Middle frontal gyrus (tissue), 1 donor: Measurements from ENCODE around the gene OR6C68.
"Not testable (repeated sequence)": the region's sequence is repeated elsewhere in the genome, so short reads cannot be mapped to it uniquely, and the experiment has no call there.

Experiments used
- DNase-seq: peaks from one replicate; pipeline ENCODE4 v3.0.0-alpha.2; 2015; ENCODE audit warnings: low spot score; ENCODE audit errors: extremely low spot score

The OR6C68 gene

GRCh38 chr12:55492078-55492477 is at the start of gene OR6C68:
Gene OR6C68 (plus strand): TSS chr12:55492378. CDS start chr12:55492378, 0 bp downstream.
- DNase-seq, result no peak

- DNase-seq, result no peak
These were observed 48.4 kb upstream of the OR6C68 start, which contains the start of gene OR6C2 for GRCh38 chr12:55443776-55444175. Gene OR6C2 (plus strand): TSS chr12:55444076. CDS start chr12:55452214, 8,138 bp downstream.

- no peak for DNase-seq
These were observed 46.8 kb upstream of the OR6C68 start for GRCh38 chr12:55445357-55445756.

DNA sequence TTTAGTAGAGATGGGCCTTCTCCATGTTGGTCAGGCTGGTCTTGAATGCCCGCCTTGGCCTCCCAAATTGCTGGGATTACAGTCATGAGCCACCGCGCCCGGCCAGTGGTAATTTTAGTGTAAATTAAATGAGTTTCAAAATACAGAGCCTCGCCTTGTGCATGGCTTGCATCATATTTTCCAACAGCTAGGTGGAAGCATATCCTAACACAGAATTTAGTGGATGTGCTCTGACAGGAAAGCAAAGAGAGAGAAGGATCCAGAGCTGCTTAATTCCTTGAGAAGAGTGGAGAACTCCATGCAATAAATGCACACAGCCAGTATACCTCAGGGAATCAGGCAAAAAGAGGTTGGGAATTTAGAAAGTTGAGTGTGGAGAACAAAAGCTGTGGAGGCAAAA is 45.9 kb upstream of the OR6C68 start:
- no peak for DNase-seq

- no peak for DNase-seq
These were observed 43.4 kb upstream of the OR6C68 start for GRCh38 chr12:55448825-55449224.

GRCh38 chr12:55464926-55465325 is 27.3 kb upstream of the OR6C68 start:
- not testable (repeated sequence) for DNase-seq

DNA sequence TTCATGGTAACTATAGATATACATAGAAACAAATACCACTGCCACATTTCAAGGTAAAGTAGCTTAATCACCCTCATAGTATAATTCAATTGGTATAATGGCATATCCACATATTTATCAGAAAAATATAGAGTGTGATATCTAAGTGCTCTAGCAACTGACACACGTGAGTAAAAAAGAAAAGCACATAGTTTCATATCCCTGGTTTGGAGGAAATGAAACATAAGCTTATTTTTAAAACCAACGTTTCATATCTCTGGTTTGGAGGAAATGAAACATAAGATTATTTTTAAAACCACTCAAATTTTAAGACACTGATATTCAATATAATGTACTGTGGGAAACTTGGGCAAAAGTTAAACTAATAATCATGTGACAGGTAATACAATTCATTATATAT is 24.3 kb upstream of the OR6C68 start:
- no peak for DNase-seq

GRCh38 chr12:55469291-55469690 is 22.9 kb upstream of the OR6C68 start:
- no peak for DNase-seq

DNA sequence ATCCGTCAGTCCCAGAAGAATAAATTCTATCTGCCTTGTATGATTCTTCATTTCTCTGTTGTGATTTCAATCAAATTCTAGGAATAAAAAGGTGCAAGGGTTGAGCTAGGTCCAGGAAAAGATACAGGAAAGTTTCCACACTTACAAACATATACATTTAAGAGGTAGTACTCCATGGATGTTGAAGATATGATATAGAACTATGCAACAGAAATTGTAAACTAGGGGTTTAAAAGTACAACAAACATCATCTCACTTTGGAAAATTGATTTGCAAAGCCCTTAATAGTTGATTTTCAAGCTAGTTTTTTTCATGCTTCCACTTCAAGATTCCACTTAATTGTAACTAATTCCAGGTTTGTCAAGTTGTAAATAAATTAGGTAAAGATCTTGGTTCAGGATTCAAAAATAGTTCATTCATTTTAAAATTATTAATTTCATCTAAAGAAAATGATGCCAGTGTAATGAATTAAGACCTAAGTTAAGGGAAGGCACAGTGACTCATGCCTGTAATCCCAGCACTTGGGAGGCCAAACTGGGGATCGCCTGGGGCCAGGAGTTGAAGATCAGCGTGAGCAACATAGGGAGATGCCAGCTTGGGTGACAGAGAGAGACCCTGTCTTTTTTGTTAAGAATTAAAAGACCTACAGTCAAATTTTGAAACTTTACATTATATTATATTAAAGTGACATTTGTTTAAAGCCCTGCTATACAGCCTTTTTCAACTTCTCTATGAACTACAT is 21.9 kb upstream of the OR6C68 start, which contains the start of gene OR6C70:
Gene OR6C70, minus strand, starts transcription at position 51 of the 742 bp plus-strand sequence. Its CDS starts 0 bp downstream, at position 51.
- no peak for DNase-seq

GRCh38 chr12:55472264-55472663 is 19.9 kb upstream of the OR6C68 start:
- no peak for DNase-seq

DNA sequence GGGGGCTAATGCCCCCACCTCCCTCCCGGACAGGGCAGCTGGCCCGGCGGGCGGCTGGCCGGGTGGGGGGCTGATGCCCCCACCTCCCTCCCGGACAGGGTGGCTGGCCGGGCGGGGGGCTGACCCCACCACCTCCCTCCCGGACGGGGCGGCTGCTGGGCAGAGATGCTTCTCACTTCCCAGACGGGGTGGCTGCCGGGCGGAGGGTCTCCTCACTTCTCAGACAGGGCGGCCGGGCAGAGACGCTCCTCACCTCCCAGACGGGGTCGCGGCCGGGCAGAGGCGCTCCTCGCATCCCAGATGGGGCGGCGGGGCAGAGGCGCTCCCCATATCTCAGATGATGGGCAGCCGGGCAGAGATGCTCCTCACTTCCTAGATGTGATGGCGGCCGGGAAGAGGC is 13.0 kb upstream of the OR6C68 start:
- not testable (repeated sequence) for DNase-seq

DNA sequence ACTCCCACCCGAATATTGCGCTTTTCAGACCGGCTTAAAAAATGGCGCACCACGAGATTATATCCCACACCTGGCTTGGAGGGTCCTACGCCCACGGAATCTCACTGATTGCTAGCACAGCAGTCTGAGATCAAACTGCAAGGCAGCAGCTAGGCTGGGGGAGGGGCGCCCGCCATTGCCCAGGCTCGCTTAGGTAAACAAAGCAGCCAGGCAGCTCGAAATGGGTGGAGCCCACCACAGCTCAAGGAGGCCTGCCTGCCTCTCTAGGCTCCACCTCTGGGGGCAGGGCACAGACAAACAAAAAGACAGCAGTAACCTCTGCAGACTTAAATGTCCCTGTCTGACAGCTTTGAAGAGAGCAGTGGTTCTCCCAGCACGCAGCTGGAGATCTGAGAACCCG is 7.9 kb upstream of the OR6C68 start:
- DNase-seq, result not testable (repeated sequence)

DNA sequence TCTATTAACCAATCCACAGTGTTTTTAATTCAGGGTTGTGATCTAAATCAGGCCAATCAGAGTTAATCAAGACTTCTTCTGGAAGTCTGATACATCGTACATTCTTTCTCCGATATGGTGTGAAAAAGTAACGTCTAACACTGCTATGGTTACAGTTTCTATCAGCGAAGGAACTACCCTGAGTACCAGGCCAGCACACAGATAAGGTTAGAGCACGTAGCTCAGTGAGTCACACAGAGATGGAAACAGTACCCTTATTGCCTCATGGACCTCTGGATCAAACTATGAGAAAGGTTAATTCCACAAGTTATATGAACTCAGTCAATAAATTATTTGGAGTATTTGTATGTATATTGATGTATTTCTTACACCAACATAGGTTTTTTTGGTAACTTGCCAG is 3.3 kb downstream of the OR6C68 start:
- no peak for DNase-seq

GRCh38 chr12:55499231-55499630 is 7.1 kb downstream of the OR6C68 start:
- no peak for DNase-seq

- DNase-seq, result no peak
These were observed 7.7 kb downstream of the OR6C68 start for GRCh38 chr12:55499810-55500252.

GRCh38 chr12:55501601-55502000 is 9.4 kb downstream of the OR6C68 start:
- no peak for DNase-seq

DNA sequence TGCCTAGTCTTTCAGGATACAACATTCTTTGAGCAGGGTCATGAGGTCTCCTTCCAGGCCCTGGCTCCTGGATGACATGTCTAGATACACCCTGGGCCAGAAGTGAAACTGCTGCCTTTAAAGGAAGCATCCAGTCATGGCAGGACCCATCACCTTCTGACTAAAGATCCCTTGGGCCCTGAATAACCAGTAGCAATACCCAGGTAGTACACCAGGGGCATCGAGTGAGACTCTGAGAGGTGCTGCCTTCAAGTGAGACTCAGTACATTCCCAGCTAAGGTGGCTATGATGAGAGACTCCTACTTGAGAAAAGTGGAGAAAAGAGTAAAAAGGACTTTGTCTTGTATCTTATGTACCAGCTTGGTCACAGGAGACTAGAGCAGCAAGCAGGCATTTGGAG is 23.5 kb downstream of the OR6C68 start:
- DNase-seq, result no peak

DNA sequence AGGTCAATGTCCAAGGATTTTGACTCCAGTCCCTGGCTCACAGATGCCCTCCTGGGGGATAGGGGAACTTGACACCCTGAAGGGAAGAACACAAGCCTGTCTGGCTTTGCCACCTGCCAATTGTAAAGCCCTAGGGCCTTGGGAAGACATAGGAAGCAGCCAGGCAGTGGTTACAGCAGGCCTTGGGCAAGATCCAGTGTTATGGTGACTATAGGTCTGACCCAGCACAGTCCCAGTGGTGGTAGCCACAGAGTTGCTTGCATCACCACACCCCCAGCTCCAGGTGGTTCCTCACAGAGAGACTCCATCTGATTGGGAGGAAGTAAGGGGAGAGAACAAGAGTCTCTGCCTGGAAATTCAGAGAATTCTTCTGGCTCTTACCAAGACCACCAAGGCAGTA is 24.2 kb downstream of the OR6C68 start:
- no peak for DNase-seq
